Activated T-helper 1 cell treated with anti-CD3 and anti-CD28 coated beads, Interleukin-2, amount 50 U/mL, for 16 hours (primary cell): ENCODE measurements around the gene PDIA2.

Source experiments
- DNase-seq, 2 donors: peaks; one replicate each; pipeline ENCODE4 v3.0.0-alpha.2; 2020; ENCODE audit warnings: low read depth in 1 of 2, low spot score in 1 of 2

The PDIA2 gene

DNA sequence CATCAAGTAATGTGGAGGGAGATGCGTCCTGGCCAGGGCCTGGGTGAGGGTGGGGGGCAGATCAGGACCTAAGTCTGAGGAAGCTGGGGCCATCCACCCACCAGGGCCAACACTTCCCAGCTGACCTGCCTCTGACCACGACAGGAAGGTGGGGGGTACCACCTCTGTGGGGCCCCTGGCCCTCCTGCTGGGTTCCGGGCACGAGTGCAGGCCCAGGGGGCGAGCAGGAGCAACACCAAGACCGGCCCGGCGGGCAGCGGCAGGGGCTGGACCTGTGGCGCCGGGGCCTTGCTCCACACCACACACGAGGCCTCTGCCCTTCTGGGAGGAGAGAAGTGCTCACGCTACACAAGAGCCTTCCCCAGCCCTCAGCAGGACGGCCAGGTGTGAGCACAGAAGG lies 13.3 kb downstream of the PDIA2 start:
- no peak for DNase-seq

DNA sequence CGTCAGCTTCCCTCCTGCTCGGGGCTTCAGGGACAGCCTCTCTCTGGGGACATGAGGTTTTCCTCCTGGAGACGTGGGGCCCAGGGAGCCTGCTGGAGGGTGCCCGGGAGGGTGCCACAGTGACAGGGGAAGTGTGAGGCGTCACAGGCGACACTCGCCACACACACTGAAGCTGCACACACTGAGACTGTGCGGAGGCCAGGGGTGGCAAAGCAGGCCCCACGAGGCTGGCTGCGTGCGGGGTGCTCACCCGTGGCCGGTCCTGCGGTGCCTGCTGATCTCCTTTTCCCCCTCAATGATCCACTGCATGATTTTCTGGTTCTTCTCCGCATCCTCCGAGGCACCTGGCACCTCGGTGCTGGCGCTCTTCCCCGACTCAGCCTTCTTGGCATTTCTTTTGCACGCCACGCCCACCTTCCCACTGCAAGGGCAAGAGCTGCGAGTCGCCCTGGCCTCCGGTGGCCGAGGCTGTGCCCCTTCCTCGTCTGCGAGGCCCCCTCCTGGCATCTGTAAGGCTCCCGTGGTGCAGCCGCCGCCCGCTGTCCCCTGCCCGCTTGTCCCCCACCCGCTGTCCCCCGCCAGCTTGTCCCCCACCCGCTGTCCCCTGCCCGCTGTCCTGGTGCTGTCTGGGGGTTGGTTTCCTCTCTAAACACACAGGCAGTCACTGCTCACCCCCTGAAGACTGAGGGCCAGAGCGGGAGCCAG lies 14.0 kb downstream of the PDIA2 start:
- no peak for DNase-seq

DNA sequence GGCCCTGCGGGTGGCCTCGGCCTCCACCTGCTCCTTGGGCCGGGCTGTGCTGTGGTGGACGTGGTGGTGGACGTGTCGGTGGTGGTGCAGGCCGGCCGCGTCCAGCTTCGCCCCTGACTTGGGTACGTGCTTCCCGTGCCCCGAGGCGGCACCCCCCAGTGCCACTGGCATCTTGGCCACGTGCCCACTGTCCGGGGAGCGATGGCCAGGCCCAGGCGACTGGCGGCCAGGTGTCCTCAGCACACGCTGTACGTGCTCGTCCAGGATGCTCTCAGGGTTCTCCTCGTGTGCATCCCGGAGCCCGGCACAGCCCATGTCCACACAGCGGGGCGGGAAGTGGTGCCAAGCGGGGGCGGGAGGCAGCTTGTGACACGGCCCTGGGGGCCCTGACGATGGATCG lies 14.9 kb downstream of the PDIA2 start:
- DNase-seq, result no peak

DNA sequence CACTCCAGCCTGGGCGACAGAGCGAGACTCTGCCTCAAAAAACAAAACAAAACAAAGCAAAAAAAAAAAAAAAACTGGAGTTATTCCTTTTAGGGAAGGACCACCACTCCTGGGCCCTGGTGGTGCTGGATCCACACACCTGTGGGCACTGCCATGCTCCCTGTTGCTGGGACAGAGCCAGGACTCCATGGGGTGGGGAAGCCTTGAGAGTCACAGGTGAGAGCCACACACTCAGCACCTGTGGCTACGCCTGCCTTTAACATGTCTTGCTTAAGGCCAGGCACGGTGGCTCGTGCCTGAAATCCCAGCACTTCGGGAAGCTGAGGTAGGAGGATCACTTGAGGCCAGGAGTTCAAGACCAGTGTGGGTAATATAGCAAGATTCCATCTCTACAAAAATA lies 18.3 kb downstream of the PDIA2 start:
- DNase-seq, result no peak

DNA sequence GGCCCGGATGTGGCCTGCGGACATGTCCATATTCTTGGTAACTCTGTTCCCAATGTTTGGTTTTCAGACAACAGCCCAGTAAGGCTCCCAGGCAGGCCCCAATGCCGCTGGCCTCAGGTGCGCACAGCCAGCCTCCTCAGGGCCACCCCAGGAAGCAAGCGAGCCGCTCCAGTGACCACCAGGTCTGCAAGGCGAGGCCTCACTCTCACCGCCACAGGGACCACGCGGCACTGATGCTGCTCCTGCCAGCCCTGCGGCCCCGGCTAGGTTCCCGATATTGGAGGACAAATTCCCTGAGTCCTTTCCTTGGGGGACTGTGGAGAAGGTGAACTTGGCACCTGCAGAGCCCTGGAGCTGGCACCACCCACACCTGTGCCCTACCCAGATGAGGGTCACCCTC lies 19.0 kb downstream of the PDIA2 start:
- DNase-seq, result no peak

DNA sequence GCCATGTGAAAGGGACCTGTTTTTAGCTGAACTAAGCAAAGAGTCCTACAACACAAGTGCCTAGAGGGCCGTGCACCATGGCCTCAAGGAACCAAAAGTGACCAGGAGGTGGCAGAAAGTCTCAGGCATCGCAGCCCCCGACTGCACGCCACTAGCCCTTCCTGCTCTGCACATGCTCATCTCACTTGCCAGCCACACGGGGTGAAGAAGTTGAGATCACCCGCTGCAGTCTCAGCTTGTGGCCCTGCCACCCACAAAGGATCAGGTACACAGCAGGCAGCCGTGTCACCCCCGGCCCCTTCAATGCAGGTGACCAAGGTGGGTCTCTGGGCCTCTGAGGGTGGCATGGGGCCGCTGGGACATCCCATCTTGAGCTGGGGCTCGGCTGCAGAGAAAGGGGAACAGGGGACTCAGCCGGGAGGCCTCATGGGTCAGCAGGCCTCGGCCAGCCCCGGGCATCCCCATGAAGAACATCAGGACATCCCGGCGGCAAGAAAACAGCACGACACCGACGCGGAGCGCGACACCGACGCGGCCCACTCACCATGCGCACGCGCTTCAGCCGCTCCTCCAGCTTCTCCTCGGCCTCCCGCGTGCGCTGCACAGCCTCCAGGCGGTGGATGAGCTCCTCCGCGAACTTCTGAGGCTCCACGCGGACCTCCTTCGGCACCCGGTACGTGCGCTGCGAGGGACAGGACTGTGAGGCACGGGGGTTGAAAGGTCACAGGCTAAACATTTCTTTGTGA lies 21.0 kb downstream of the PDIA2 start:
- no peak for DNase-seq

DNA sequence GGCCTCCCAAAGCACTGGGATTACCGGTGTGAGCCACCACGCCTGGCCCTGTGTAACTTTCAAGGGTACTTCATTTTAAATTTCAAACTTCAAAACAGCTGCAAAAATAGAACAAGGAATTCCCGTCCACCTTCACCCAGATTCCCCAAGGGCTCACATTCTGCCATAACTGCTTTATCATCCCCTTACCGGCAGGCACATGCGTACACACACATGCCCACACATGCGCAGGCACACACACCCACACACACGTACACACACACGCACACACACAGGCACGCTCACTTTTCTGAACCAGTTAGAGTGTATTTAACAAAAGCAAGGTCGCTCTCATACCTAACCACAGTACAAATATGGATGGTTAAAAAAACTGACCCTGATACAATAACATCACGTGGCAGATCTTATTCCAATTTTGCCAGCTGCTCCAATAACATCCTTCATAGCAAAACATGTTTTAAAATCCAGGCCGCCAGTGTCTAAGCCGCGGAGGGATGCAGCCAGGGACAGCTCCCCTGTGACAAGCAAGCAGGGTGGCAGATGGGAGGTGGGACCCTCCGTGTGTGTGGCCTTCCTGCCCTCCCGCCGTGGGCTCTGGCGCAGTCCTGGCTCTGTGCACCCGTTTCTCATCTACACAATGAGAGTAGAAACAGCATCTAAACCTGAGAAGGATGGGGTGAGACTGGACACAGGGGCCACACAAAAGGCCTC lies 23.1 kb downstream of the PDIA2 start:
- DNase-seq, result no peak

DNA sequence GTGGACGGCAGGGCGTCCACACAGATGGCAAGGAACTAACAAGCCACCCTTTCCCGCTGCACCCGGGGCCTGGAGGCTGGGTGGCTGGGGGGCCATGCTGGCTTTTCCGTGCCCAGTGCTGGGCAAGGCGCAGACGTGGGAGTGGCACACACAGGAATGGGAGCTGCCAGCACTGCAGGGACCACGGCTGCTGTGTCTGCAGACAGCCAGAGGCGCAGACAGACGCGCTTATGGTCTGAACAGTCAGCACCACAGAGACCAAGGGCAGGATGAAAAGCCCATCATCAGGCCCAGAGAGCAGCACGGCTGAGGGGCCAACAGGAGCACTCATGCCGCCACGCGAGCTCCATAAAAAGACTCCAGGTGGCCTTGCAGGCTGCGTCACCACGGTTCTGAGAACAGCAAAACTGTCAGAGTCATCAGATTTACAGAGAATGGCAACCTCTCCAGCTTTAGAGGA lies 24.0 kb downstream of the PDIA2 start:
- no peak for DNase-seq

DNA sequence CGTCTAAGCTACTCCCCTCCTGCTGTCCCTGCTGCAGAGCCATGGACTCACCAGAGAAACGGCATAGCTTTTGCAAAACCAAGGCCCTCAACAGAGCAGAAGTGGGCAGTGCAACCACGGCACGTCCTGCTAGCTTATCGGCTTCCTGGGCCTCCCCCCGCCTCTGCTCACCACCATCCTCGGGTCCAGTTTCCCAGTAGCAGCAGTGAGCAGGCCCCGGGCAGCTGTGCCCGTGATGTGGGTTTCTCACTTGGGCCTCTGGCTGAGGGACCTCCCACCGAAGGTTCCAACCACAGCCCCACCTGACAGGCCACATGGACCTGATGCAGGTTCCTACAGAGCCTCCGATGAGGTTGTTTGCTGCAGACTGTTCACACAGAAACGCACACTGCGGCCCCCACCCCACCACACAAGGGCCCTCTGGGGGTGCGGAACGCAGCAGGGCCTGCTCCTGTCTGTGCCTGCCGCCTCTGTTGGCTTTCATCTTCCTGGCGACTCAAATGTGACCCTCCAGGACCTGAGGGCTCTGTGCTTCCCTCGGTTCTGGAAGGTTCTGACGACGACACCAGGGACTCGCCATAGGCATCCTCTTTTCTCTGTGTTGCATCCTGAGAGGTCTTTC lies 24.8 kb downstream of the PDIA2 start:
- DNase-seq, result no peak

DNA sequence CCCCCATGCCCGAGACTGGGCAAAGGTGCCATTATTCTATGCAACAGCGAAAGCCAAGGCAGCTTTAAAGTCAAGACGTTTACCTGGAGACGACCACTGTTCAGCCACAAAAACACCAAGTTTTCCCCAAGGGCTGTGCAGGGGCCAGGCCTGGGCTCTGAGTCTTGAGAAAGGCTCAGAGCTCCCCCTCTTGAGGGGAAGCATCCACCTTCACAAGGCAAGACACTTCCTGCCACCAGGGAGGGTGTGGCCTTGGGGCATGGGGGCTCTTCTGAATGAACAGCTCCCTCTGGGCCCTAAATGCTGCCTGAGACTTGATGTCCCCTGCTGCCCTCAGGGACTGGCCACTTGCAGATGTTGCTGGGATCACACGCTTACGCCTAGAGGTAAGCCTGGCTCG lies 26.5 kb downstream of the PDIA2 start:
- no peak for DNase-seq

DNA sequence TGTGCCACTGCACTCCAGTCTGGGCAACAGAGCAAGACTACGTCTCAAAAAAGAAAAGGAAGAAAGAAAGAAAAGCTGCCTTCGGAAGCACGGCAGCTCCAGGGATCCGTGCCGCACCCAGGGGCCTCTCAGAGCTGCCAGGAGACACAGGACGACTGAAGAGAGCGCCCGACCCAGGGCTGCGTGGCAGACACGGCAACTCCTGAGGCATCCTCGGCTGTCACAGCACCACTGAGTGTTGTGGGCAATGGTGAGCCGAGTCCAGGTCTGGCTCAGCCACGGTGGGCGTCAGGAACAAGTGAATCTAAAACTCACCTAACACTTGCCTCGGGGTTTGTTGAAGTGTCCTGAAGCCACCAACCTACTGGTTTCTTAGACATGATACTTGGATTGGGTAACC lies 28.8 kb downstream of the PDIA2 start:
- DNase-seq, result no peak

DNA sequence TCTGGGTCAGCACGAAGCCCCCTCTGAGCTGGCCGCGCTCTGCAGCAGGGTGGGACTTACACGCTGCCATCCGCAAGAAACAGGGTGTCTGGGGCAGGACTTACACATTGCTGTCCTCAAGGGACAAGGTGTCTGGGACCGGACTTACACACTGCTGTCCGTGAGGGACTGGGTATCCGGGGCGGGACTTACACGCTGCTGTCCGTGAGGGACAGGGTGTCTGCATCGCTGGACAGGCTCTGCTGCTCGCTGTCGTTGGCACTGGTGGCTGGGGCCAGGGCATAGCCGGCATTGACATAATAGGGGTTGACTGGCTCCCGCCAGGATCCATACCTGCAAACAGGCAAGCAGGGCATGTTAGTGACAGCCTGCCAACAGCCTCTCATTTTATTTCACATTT lies 31.4 kb downstream of the PDIA2 start:
- DNase-seq, result no peak

DNA sequence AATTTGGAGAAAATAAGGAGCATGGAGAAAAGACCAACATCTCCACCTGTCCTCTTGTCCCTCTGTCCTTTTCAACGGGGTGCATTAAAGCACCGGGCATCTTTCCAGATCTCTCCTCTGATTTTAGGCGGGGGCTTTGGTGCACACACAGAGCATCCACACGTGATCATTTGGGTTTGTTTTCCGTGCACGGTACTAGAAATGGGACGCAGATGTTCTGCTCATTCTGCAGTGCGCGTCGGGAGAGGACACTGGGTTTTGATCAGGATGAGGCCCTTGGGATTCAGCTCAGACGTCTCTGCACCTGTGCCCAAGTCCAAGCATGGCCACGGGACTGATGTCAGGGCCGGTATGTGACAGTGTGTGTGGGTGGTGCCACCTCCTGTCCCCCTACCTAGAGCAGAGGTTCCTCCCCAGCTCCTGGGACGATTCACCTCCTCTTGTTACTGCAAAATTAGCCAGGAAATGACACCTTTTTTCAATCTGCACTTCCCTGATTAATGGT lies 31.9 kb downstream of the PDIA2 start:
- no peak for DNase-seq

DNA sequence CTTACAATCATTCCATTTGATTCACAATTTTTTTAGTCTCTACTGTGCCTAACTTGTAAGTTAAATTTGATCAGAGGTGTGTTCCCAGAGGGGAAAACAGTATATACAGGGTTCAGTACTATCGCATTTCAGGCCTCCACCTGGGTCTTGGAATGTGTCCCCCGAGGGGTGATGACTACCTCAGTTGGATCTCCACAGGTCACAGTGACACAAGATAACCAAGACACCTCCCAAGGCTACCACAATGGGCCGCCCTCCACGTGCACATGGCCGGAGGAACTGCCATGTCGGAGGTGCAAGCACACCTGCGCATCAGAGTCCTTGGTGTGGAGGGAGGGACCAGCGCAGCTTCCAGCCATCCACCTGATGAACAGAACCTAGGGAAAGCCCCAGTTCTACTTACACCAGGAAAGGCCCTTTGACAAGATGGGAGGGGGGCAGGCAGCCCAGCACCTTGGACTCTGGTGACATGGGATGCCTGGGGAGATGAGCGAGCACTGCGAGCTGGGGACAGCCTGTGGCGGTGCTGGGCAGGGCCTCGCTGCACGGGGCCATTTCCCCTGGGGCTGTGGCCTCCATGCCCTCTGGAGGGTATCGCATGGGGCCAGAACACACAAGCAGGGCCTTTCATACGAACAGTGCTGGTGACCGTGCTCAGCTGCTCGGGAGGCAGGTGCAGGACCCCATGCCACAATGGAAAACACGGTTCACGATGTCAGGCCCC lies 33.9 kb downstream of the PDIA2 start:
- no peak for DNase-seq

DNA sequence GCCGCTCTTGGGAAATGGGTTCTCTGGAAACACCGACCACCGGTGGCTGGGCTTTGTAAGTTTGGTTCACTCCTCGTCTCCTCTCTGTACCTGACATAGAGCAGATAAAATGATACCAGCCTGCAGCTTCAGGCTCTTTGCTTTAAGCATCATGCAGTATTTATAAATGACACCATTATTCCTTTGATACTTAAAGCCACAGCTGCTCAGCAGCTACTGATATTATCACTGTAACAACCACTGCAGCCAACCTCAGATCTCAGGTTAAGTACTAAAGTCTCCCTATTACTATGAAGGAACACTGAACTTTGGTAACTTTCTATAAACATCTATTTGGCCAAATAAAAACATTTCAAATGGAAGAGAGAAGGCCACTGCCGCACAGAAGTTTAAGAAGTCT lies 34.6 kb downstream of the PDIA2 start:
- no peak for DNase-seq

DNA sequence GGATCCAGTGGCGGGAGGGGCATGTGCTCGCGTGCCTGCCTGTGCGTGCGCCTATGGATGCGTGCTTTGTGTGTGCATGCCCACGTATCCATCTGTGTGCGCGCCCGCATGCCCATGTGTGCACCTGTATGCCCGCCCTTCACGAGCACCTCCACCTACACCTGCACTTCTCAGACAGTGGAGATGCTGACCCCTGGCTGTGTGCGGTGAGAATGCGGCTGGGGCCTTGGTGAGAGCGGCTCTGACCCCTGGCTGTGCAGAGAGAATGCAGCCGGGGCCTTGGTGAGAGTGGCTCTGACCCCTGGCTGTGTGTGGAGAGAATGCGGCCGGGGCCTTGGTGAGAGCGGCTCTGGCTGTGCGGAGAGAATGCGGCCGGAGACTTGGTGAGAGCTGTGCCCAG lies 35.7 kb downstream of the PDIA2 start:
- DNase-seq, result no peak

DNA sequence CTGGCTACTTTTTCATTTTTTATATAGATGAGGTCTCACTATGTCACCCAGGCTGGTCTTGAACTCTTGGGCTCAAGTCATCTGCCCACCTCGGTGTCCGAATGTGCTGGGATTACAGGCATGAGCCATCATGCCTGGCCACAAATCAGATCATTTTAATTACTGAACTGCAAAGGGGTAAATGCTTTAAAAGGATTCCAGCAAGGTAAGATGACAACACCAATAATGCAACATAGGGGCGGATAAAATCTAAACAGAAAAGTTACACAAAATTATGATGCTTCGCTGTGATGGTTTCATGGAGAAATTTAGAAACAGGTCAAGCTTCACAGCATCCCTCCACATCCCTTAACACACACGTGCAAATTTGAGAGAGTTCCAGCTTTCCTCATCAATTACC lies 37.2 kb downstream of the PDIA2 start:
- DNase-seq, result no peak

DNA sequence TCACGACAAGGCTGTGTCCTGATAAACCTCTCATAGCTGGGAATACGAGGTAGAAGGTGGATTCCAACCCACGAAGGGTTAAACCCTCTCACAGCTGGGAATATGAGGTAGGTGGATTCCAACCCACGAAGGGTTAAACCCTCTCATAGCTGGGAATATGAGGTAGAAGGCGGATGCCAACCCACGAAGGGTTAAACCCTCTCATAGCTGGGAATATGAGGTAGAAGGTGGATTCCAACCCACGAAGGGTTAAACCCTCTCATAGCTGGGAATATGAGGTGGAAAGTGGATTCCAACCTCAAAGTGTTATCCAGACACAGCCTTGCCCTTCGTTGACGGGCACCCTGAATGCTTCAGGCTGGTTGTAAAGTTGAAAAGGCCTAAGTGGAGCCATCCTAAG lies 38.6 kb downstream of the PDIA2 start:
- DNase-seq, result no peak

DNA sequence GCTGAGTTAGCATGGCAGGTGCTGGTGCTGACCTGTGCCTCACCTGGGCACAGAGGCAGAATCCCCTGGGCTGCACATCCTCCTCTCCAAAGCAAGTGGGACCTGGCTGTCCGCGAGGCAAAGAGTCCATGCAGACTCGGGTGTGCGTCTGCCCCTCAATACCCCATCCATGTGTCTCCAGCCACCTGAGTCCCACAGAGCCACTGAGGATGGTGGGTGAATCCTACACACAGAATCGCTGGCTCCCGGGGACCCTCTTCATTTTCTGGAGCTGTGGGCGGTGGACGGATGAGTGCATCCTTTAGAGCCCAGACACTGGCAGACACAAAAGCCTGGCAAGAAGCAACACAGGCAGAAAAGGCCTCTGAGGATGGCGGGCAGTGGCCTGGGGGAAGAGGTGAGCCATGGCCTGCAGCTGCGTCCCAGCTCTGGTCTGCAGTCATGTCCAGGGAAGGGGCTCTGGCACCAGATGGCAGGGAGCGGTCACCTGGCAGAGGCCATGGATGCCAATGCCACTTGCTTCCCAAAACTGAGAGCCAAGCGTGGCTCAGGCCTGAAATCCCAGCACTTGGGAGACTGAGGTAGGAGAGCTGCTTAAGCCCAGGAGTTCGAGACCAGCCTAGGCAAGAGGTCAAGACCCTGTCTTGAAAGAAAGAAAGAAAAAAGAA lies 39.6 kb downstream of the PDIA2 start:
- DNase-seq, result no peak

DNA sequence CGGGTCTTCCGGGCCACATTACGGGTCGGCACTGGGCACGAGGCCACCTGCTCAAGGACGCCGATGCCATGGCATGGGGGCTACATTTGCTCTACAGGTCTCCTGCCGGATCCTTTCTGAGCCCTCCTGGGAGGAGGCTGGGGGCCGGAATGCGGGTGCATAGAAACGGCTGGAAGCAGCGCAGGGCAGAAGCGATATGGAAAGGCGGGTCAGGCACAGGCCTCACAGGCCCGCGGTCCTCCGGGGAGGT lies 41.2 kb downstream of the PDIA2 start:
- DNase-seq, result no peak
